Measurements from ENCODE around the gene BRPF1.

The BRPF1 gene

DNA sequence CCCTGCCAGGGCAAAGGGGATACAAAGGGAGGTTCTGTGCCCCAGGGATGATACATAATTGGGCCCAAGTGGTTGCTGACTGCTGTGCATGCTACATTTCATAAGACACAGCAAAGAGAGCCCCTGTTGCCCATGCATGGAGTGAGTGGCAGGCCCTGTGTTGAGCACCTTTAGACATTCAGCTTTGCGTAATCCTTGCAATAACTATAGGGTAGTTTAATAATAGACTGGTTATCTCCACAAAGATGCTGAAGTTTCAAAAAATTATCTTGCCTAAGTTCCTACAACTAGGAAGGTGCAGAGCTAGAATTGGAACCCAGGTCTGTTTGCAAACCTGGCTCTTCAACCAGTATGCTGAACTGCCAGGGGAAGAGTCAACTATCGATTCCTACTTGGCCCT lies 16.5 kb downstream of the BRPF1 start:
- no peak for DNase-seq (ENCODE audit: low read depth)
- H3K4me3 ChIP-seq (ENCODE audit: low read depth, low read length): no peak overlapping the region
- in situ Hi-C loops (cut with HindIII; ENCODE audit: low sequenced_read_pairs): no loop called here
- no peak for TF ChIP-seq CTCF (IDR thresholded peaks at IDR 0.05; ENCODE audit: low read depth, low read length, missing control alignments)

GRCh38 chr3:9749296-9749644 lies 17.7 kb downstream of the BRPF1 start:
- in situ Hi-C loops (cut with HindIII; ENCODE audit: low sequenced_read_pairs): no loop called here
- no peak for DNase-seq (ENCODE audit: low read depth)
- TF ChIP-seq CTCF (IDR thresholded peaks at IDR 0.05; ENCODE audit: low read depth, low read length, missing control alignments): no peak
- H3K4me3 ChIP-seq (ENCODE audit: low read depth, low read length): peak overlapping the region; percentile 84

DNA sequence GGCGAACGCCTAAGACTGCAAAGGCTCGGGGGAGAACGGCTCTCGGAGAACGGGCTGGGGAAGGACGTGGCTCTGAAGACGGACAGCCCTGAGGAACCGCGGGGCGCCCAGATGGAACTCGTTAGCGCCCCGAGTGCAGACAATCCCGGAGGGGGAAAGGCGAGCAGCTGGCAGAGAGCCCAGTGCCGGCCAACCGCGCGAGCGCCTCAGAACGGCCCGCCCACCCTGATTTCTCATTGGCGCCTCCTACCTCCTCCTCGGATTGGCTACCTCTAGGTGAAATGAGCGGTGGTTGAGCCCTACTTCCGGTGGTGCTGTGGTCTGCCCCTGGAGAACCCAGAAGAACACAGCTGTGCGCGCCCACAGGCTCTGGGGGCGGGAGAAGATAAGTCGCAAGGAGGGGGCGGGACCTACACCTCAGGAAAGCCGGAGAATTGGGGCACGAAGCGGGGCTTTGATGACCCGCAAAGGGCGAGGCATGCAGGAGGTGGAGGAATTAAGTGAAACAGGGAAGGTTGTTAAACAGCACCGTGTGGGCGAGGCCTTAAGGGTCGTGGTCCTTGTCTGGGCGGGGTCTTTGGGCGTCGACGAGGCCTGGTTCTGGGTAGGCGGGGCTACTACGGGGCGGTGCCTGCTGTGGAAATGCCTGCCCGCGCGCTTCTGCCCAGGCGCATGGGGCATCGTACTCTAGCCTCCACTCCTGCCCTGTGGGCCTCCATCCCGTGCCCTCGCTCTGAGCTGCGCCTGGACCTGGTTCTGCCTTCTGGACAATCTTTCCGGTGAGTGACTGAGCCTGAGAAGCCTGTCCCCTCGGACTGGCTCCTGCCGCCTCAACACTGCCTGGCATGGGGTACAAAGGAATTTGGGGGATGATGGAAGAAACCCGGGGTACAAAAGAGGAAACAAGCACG lies 18.4 kb downstream of the BRPF1 start, which contains the start of gene OGG1:
OGG1 (plus strand) TSS at position 308 of the 911 bp plus-strand sequence; CDS start at position 643, 335 bp downstream.
- peak within 1 kb of the TSS; percentile 84 for H3K4me3 ChIP-seq (ENCODE audit: low read depth, low read length)
- peak; percentile 97 for DNase-seq (ENCODE audit: low read depth)
- TF ChIP-seq CTCF (IDR thresholded peaks at IDR 0.05; ENCODE audit: low read depth, low read length, missing control alignments): no peak
- in situ Hi-C loops (cut with HindIII; ENCODE audit: low sequenced_read_pairs): no loop called here

- DNase-seq (ENCODE audit: low read depth): no peak
- in situ Hi-C loops (cut with HindIII; ENCODE audit: low sequenced_read_pairs): no loop called here
- H3K4me3 ChIP-seq (ENCODE audit: low read depth, low read length): peak overlapping the region; percentile 84
- no peak for TF ChIP-seq CTCF (IDR thresholded peaks at IDR 0.05; ENCODE audit: low read depth, low read length, missing control alignments)
Measured at GRCh38 chr3:9750556-9751411, 19.2 kb downstream of the BRPF1 start.

DNA sequence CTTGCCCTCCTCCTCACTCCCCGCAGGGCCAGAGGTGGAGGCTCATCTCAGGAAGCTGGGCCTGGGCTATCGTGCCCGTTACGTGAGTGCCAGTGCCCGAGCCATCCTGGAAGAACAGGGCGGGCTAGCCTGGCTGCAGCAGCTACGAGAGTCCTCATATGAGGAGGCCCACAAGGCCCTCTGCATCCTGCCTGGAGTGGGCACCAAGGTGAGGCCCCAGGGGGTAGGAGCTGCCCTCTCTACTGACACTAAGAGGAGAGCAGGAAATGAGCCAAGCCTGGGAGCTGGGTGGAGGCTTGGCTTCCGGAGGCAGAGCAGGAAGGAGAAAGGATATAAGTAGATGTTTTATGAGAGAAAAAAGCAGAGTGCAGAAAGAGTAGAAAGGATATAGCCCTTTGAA lies 23.1 kb downstream of the BRPF1 start:
- in situ Hi-C loops (cut with HindIII; ENCODE audit: low sequenced_read_pairs): no loop called here
- DNase-seq (ENCODE audit: low read depth): no peak
- no peak for TF ChIP-seq CTCF (IDR thresholded peaks at IDR 0.05; ENCODE audit: low read depth, low read length, missing control alignments)
- H3K4me3 ChIP-seq (ENCODE audit: low read depth, low read length): no peak overlapping the region

GRCh38 chr3:9757427-9757826 lies 25.9 kb downstream of the BRPF1 start:
- DNase-seq (ENCODE audit: low read depth): no peak
- TF ChIP-seq CTCF (IDR thresholded peaks at IDR 0.05; ENCODE audit: low read depth, low read length, missing control alignments): no peak
- no peak overlapping the region for H3K4me3 ChIP-seq (ENCODE audit: low read depth, low read length)
- in situ Hi-C loops (cut with HindIII; ENCODE audit: low sequenced_read_pairs): no loop called here

All from astrocyte of the cerebellum (primary cell).